Thyroid gland (tissue), 4 donors: ENCODE measurements around the gene DIO3.

Experiments used
- POLR2A ChIP-seq, 2 donors: fragments of 450-650 bp; IDR thresholded peaks; one replicate each; pipeline ENCODE4 v1.6.1; 2017; ENCODE audit warnings: antibody characterized with exemption in 2 of 2, mild to moderate bottlenecking in 2 of 2, moderate library complexity in 1 of 2
- TF ChIP-seq, protein P1 (sequence below), 6 experiments: fragments of 200-600 bp in 3 of 6; fragments of 450-650 bp in 3 of 6; sonication (generic) in 3 of 6; IDR thresholded peaks; one replicate each; pipeline ENCODE4 v1.5.1; 2016 to 2019; ENCODE audit warnings: antibody characterized with exemption in 6 of 6, mild to moderate bottlenecking in 2 of 6, inconsistent platforms in 1 of 6, moderate library complexity in 1 of 6

DNA sequence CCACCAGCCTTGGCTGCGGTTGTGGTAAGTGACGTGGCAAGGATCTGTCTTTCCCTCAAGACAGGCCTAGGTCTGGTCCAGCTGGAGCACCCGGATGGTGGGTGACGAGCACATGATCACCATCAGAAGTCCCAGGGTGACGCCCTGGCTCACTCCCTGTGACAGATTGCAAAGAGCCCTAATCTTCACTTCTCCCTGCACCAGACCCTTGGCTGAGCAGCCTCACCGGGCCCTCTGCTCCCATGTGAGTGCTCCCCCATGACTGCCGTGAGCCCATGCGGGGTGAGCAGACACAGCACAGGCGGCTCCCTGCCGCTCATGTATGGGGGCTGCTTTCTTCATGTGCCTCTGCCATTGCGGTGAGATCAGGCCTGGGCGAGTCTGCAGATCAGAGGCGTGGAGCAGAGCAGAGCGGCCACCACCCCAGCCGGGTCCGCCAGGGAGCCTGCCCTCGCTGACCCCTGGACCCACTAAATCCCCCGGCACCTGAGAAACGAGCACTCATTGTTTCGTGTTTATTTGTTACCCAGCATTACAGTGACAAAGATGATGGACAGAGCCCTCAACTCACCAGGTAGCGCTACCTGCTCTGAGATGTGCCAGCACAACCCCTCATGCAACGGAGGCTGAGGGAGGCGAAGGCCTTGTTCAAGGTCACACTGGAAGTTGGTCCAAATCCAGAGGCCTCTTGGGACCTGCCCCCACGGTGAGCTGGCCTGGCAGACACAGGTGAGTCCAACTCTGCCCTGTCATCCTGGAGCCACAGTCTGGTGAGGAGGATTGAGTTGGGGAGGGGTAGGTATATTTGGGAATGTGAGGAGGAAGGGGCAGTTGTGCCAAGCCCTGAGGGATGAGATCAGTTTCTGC lies 9.3 kb upstream of the DIO3 start:
- TF ChIP-seq, protein P1, sequence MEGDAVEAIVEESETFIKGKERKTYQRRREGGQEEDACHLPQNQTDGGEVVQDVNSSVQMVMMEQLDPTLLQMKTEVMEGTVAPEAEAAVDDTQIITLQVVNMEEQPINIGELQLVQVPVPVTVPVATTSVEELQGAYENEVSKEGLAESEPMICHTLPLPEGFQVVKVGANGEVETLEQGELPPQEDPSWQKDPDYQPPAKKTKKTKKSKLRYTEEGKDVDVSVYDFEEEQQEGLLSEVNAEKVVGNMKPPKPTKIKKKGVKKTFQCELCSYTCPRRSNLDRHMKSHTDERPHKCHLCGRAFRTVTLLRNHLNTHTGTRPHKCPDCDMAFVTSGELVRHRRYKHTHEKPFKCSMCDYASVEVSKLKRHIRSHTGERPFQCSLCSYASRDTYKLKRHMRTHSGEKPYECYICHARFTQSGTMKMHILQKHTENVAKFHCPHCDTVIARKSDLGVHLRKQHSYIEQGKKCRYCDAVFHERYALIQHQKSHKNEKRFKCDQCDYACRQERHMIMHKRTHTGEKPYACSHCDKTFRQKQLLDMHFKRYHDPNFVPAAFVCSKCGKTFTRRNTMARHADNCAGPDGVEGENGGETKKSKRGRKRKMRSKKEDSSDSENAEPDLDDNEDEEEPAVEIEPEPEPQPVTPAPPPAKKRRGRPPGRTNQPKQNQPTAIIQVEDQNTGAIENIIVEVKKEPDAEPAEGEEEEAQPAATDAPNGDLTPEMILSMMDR (IDR thresholded peaks at IDR 0.05) = no peak
- TF ChIP-seq POLR2A (IDR thresholded peaks at IDR 0.05) = no peak
